ENCODE measurements around the gene CHST13.

GRCh38 chr3:126538316-126538715, 14.4 kb downstream of the CHST13 start:
- TF ChIP-seq, protein P1, sequence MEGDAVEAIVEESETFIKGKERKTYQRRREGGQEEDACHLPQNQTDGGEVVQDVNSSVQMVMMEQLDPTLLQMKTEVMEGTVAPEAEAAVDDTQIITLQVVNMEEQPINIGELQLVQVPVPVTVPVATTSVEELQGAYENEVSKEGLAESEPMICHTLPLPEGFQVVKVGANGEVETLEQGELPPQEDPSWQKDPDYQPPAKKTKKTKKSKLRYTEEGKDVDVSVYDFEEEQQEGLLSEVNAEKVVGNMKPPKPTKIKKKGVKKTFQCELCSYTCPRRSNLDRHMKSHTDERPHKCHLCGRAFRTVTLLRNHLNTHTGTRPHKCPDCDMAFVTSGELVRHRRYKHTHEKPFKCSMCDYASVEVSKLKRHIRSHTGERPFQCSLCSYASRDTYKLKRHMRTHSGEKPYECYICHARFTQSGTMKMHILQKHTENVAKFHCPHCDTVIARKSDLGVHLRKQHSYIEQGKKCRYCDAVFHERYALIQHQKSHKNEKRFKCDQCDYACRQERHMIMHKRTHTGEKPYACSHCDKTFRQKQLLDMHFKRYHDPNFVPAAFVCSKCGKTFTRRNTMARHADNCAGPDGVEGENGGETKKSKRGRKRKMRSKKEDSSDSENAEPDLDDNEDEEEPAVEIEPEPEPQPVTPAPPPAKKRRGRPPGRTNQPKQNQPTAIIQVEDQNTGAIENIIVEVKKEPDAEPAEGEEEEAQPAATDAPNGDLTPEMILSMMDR (IDR thresholded peaks at IDR 0.05): no peak
- no peak for TF ChIP-seq POLR2A (IDR thresholded peaks at IDR 0.05)
